Measurements from ENCODE around the gene EVC.

DNA sequence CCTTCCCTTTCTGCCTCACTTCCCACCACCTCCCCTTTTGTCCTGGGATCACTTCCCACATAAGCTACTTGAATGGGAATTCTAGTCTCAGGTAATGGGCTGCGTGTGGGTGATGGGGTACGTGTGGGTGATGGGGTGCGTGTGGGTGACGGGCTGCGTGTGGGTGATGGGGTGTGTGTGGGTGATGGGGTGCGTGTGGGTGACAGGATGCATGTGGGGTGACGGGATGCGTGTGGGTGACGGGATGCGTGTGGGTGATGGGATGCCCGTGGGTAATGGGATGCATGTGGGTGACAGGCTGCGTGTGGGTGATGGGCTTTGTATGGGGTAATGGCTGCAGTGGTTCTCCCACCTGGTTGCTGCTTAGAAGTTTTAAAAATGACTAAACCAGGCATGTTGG lies 46.2 kb upstream of the EVC start:
- TF ChIP-seq POLR2AphosphoS5 (IDR thresholded peaks at IDR 0.05; ENCODE audit: borderline replicate concordance, low read depth, low read length) (no peak), EZH2 (IDR thresholded peaks at IDR 0.05) (no peak), FOXP2 (optimal IDR thresholded peaks at IDR 0.05; ENCODE audit: control extremely low read depth, extremely low read length, insufficient read depth) (no peak)
